ENCODE results near the gene MOSPD3.

DNA sequence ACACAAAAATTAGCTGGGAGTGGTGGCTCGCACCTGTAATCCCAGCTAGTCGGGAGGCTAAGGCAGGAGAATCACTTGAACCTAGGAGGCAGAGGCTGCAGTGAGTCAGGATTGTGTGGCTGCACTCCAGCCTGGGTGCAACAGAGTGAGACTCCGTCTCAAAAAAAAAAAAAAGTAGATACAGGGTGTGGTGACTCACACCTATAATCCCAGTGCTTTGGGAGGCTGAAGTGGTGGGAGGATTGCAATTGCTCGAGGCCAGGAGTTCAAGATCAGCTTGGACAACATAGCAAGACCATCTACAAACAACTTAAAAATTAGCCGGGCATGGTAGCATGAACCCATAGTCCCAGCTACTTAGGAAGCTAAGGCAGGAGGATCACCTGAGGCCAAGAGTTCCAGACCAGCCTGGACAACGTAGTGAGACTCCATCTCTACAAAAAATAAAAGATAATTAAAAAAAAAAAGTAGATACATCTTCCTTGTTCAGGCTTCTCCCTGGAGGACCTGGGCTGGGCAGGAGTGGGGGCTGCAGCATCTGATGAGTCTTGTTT is 2.0 kb downstream of the MOSPD3 start:
- TF ChIP-seq, protein P1, sequence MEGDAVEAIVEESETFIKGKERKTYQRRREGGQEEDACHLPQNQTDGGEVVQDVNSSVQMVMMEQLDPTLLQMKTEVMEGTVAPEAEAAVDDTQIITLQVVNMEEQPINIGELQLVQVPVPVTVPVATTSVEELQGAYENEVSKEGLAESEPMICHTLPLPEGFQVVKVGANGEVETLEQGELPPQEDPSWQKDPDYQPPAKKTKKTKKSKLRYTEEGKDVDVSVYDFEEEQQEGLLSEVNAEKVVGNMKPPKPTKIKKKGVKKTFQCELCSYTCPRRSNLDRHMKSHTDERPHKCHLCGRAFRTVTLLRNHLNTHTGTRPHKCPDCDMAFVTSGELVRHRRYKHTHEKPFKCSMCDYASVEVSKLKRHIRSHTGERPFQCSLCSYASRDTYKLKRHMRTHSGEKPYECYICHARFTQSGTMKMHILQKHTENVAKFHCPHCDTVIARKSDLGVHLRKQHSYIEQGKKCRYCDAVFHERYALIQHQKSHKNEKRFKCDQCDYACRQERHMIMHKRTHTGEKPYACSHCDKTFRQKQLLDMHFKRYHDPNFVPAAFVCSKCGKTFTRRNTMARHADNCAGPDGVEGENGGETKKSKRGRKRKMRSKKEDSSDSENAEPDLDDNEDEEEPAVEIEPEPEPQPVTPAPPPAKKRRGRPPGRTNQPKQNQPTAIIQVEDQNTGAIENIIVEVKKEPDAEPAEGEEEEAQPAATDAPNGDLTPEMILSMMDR (IDR thresholded peaks at IDR 0.05; ENCODE audit: low read depth, low read length, poor library complexity, severe bottlenecking): no peak
- no peak for TF ChIP-seq EZH2phosphoT487 (IDR thresholded peaks at IDR 0.05; ENCODE audit: borderline replicate concordance, low read length)
